B cell (primary cell): ENCODE data around the gene ECE2.

ENCODE experiments used
- EZH2 ChIP-seq: IDR thresholded peaks from 2 replicates; pipeline ENCODE4 v1.6.1; 2012; ENCODE audit warnings: borderline replicate concordance, low read depth, mild to moderate bottlenecking, moderate library complexity, low read length; ENCODE audit not compliant: insufficient read depth, poor library complexity, severe bottlenecking
- TF ChIP-seq, protein P1 (sequence below): fragments of 200-600 bp; IDR thresholded peaks from one replicate; pipeline ENCODE4 v1.8.0; 2022; ENCODE audit warnings: antibody characterized with exemption, mild to moderate bottlenecking

DNA sequence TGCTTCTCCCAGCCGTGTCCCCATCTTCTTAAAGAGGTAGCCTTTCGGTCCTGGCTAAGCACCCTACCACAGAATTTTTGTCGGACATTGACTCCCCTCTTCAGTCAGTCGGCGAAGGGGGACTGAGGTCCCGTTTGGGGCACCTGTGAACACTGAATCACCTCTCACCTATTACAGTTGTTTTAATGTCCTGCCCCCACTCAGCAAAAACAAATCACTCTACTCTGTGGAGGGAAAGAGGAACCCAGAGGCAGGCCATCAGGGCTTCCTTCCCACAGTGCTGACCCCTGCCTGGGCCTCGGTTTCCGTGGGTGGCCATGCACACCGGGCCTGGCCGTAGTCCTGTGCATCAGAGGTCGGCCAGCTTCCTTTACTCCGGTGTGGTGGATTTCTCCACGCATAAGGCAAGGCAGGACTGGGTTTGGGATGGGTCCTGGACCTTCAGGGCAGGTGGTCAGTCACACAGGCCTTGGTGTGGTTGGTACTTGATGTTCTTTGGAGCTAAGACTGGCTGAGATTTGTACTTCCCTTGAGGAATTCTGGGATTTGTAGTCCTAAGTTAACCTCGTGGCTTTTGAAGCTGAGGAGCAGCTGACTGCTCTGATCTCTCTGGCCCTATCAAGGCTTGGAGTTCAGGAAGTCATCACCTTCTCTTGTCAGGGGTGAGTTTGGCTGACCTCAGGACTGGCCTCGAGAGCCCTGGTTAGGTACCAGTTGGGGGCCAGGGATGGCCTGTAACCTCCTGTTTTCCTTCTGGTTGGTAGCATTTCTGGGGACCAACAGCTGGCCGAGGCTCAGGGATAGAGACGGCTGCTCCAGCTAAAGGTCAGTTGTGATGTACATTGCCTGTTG, 61.0 kb downstream of the ECE2 start:
- TF ChIP-seq, protein P1, sequence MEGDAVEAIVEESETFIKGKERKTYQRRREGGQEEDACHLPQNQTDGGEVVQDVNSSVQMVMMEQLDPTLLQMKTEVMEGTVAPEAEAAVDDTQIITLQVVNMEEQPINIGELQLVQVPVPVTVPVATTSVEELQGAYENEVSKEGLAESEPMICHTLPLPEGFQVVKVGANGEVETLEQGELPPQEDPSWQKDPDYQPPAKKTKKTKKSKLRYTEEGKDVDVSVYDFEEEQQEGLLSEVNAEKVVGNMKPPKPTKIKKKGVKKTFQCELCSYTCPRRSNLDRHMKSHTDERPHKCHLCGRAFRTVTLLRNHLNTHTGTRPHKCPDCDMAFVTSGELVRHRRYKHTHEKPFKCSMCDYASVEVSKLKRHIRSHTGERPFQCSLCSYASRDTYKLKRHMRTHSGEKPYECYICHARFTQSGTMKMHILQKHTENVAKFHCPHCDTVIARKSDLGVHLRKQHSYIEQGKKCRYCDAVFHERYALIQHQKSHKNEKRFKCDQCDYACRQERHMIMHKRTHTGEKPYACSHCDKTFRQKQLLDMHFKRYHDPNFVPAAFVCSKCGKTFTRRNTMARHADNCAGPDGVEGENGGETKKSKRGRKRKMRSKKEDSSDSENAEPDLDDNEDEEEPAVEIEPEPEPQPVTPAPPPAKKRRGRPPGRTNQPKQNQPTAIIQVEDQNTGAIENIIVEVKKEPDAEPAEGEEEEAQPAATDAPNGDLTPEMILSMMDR = no peak
- no peak for TF ChIP-seq EZH2
